Neural progenitor cell (in vitro differentiated cells): Measurements from ENCODE around the gene ACBD6. TPM values are rescaled to one million over a fixed set of nuclear protein-coding genes. Genes with fewer than 3 reads are reported as not detected.

ENCODE experiments used
- DNase-seq: peaks from one replicate; pipeline ENCODE4 v3.0.0-alpha.2; 2016; ENCODE audit warnings: low spot score
- H2AFZ ChIP-seq: fragments of 200-600 bp; sonication (generic); replicated peaks from 2 replicates; pipeline ENCODE4 v1.6.1; 2016; ENCODE audit warnings: antibody characterized with exemption
- H3F3A ChIP-seq: fragments of 200-600 bp; sonication (generic); 2 replicates; pipeline ENCODE4 v1.6.1; 2016; ENCODE audit warnings: antibody characterized with exemption, low read depth
- H3K27ac ChIP-seq: fragments of 200-600 bp; sonication (generic); 2 replicates; pipeline ENCODE4 v1.5.1; 2016; ENCODE audit warnings: mild to moderate bottlenecking
- H3K27me3 ChIP-seq: fragments of 200-600 bp; sonication (generic); 2 replicates; pipeline ENCODE4 v1.6.1; 2016; ENCODE audit warnings: mild to moderate bottlenecking, moderate library complexity
- H3K36me3 ChIP-seq: fragments of 200-600 bp; sonication (generic); 2 replicates; pipeline ENCODE4 v1.5.1; 2016
- H3K4me1 ChIP-seq: fragments of 200-600 bp; sonication (generic); 2 replicates; pipeline ENCODE4 v1.6.1; 2016; ENCODE audit warnings: mixed run types
- H3K4me2 ChIP-seq: fragments of 200-600 bp; sonication (generic); 2 replicates; pipeline ENCODE4 v1.6.1; 2016
- H3K4me3 ChIP-seq: fragments of 200-600 bp; sonication (generic); 2 replicates; pipeline ENCODE4 v1.5.1; 2016
- H3K79me2 ChIP-seq: fragments of 200-600 bp; sonication (generic); 2 replicates; pipeline ENCODE4 v1.6.1; 2016; ENCODE audit warnings: low read depth
- H3K9ac ChIP-seq: fragments of 200-600 bp; sonication (generic); 2 replicates; pipeline ENCODE4 v1.6.1; 2016
- H3K9me3 ChIP-seq: fragments of 200-600 bp; sonication (generic); 2 replicates; pipeline ENCODE4 v1.5.1; 2016; ENCODE audit warnings: low read depth
- H4K20me1 ChIP-seq: fragments of 200-600 bp; sonication (generic); 2 replicates; pipeline ENCODE4 v1.6.1; 2016; ENCODE audit warnings: low read depth
- H3K27ac Mint-ChIP-seq: 3 replicates; pipeline ENCODE4 v1.8.0; 2021; ENCODE audit warnings: mixed read lengths
- H3K27me3 Mint-ChIP-seq: 2 replicates; pipeline ENCODE4 v1.8.0; 2022; ENCODE audit warnings: low read depth, mild to moderate bottlenecking, inconsistent platforms, moderate library complexity, mixed read lengths; ENCODE audit not compliant: insufficient read depth
- H3K36me3 Mint-ChIP-seq: 3 replicates; pipeline ENCODE4 v1.8.0; 2021; ENCODE audit warnings: mixed read lengths
- H3K4me1 Mint-ChIP-seq: 3 replicates; pipeline ENCODE4 v1.8.0; 2021; ENCODE audit warnings: mixed read lengths
- H3K4me3 Mint-ChIP-seq: 3 replicates; pipeline ENCODE4 v1.8.0; 2021; ENCODE audit warnings: mild to moderate bottlenecking, moderate library complexity, mixed read lengths
- H3K9me3 Mint-ChIP-seq: 3 replicates; pipeline ENCODE4 v1.8.0; 2020; ENCODE audit warnings: mixed read lengths
- CTCF ChIP-seq: fragments of 200-600 bp; sonication (generic); IDR thresholded peaks from 2 replicates; pipeline ENCODE4 v1.5.1; 2017; ENCODE audit warnings: antibody characterized with exemption, mild to moderate bottlenecking
- EZH2 ChIP-seq: fragments of 200-600 bp; sonication (generic); IDR thresholded peaks from 2 replicates; pipeline ENCODE4 v1.6.1; 2017; ENCODE audit warnings: antibody characterized with exemption, mild to moderate bottlenecking, moderate library complexity
- EZH2phosphoT487 ChIP-seq: fragments of 200-600 bp; sonication (generic); IDR thresholded peaks from 2 replicates; pipeline ENCODE4 v1.6.1; 2017; ENCODE audit warnings: antibody characterized with exemption
- total RNA-seq: library from RNA; depleted of rRNA; stranded (reverse); fragments of >200 nt; gene quantifications from 2 replicates; pipeline ENCODE4 v1.2.3, GENCODE V29; 2015; ENCODE audit warnings: low replicate concordance

The ACBD6 gene
- total RNA-seq, 1 donor from 2014 or later: 36.8 TPM

GRCh38 chr1:180542838-180543145 lies 40.4 kb upstream of the ACBD6 start:
- no peak overlapping the region for H3K9ac ChIP-seq
- DNase-seq: no peak
- H3K27me3 ChIP-seq: no peaks in the 10 kb centered on the region
- no peaks in the 10 kb centered on the region for H3K36me3 Mint-ChIP-seq
- no peak overlapping the region for H3K4me3 Mint-ChIP-seq
- no peaks in the 10 kb centered on the region for H3F3A ChIP-seq
- H3K36me3 ChIP-seq: no peaks in the 10 kb centered on the region
- no peaks in the 10 kb centered on the region for H3K79me2 ChIP-seq
- H3K4me3 ChIP-seq: no peak overlapping the region
- H3K27ac Mint-ChIP-seq: peak overlapping the region; percentile 81
- H3K4me1 ChIP-seq: peaks cover 9% of the 10 kb centered on the region
- peaks cover 4% of the 10 kb centered on the region for H3K27me3 Mint-ChIP-seq
- H3K27ac ChIP-seq: no peak overlapping the region
- peak overlapping the region; percentile 15 for H3K4me2 ChIP-seq
- no peaks in the 10 kb centered on the region for H4K20me1 ChIP-seq
- no peaks in the 10 kb centered on the region for H3K9me3 Mint-ChIP-seq
- peaks cover 44% of the 10 kb centered on the region for H3K4me1 Mint-ChIP-seq
- TF ChIP-seq EZH2: no peak
- TF ChIP-seq CTCF: no peak
- TF ChIP-seq EZH2phosphoT487: no peak
- peak overlapping the region; percentile 92 for H2AFZ ChIP-seq
- no peaks in the 10 kb centered on the region for H3K9me3 ChIP-seq

- Histone ChIP-seq H3F3A (no peaks in the 10 kb centered on the region), H3K4me2 (peak overlapping the region; percentile 15), H3K9ac (no peak overlapping the region), H3K9me3 (no peaks in the 10 kb centered on the region), H3K27me3 (no peaks in the 10 kb centered on the region), H3K79me2 (no peaks in the 10 kb centered on the region), H3K4me1 (peaks cover 9% of the 10 kb centered on the region), H4K20me1 (no peaks in the 10 kb centered on the region), H3K4me3 (no peak overlapping the region), H2AFZ (peak overlapping the region; percentile 92), H3K27ac (no peak overlapping the region), H3K36me3 (no peaks in the 10 kb centered on the region)
- peaks cover 43% of the 10 kb centered on the region for H3K4me1 Mint-ChIP-seq
- no peaks in the 10 kb centered on the region for H3K36me3 Mint-ChIP-seq
- DNase-seq: no peak
- H3K4me3 Mint-ChIP-seq: peak overlapping the region; percentile 16
- H3K27ac Mint-ChIP-seq: peak overlapping the region; percentile 81
- no peak for TF ChIP-seq CTCF
- TF ChIP-seq EZH2phosphoT487: no peak
- no peak for TF ChIP-seq EZH2
- no peaks in the 10 kb centered on the region for H3K9me3 Mint-ChIP-seq
- H3K27me3 Mint-ChIP-seq: peaks cover 4% of the 10 kb centered on the region
Observed at GRCh38 chr1:180542113-180542837, 39.9 kb upstream of the ACBD6 start.

- Histone ChIP-seq H3F3A (no peaks in the 10 kb centered on the region), H3K4me1 (peaks cover 9% of the 10 kb centered on the region), H3K27ac (no peak overlapping the region), H3K4me2 (no peak overlapping the region), H3K27me3 (no peaks in the 10 kb centered on the region), H3K4me3 (no peak overlapping the region), H3K9ac (no peak overlapping the region), H2AFZ (no peak overlapping the region), H4K20me1 (no peaks in the 10 kb centered on the region), H3K9me3 (no peaks in the 10 kb centered on the region), H3K79me2 (no peaks in the 10 kb centered on the region), H3K36me3 (no peaks in the 10 kb centered on the region)
- H3K9me3 Mint-ChIP-seq: no peaks in the 10 kb centered on the region
- DNase-seq: no peak
- peaks cover 41% of the 10 kb centered on the region for H3K4me1 Mint-ChIP-seq
- H3K4me3 Mint-ChIP-seq: no peak overlapping the region
- TF ChIP-seq CTCF (no peak), EZH2phosphoT487 (no peak), EZH2 (no peak)
- H3K36me3 Mint-ChIP-seq: no peaks in the 10 kb centered on the region
- no peak overlapping the region for H3K27ac Mint-ChIP-seq
- peaks cover 2% of the 10 kb centered on the region for H3K27me3 Mint-ChIP-seq
Observed at GRCh38 chr1:180540697-180541594, 38.6 kb upstream of the ACBD6 start.
